ENCODE data around the gene KRTAP5-10.
"Not testable (repeated sequence)": the region's sequence is repeated elsewhere in the genome, so short reads cannot be mapped to it uniquely, and the experiment has no call there.

KRTAP5-10 gene

DNA sequence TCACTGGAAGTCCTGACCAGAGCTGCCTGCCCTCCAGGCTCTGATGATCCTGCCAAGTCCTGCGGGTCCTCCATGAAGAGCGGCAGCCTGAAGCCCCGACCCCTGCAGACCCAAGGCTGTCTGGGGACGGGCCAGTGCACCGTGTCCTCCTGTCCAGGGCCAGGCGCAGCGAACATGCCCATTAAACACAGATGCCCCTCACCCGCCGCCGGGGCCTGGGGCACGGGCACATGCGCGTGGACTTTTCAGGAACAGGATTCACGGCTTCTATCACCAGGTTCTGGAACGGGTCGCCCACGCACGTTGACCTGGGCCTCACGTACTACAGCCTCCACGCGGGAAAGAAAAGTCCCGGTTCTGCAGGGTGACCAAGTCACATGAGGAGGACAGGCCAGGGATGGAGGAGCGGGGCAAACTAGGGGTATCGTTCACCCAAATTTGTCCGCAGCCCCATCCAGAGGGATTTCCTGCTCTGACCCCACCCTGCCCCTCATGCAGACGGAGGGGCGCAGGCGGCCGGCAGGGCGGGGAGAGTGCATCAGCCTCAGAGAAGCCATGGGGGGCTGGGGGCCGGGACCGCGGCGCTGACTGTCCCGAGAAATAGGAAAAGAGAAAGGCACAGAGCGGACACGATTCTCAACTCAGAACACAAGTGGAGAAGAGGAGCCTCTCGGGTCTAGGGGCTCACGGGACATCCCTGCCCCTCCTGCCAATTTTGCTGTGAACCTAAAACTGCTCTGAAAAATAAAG lies 5.9 kb downstream of the KRTAP5-10 start:
- in situ Hi-C loops (cut with MboI; ENCODE audit: low sequenced_read_pairs): not testable (repeated sequence)

DNA sequence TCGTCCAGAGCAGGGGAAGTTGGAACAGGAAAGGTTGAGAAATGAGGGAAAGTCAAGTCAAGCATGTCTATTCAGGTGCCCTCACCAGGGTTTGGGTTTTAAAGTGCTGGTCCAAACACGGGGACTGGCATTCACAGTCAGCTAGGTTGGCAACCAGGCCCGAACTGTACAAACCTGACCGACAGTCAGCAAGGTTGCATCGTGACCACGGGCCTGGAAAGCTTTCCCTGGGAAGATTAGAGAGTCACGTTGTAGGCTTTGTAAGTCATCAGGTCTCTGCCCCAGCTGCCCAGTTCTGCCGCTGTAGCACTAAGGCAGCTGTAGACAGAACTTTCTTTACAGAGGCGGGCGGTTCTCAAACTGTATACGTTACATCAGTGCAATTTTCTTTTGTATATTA lies 7.4 kb downstream of the KRTAP5-10 start:
- in situ Hi-C loops (cut with MboI; ENCODE audit: low sequenced_read_pairs): no loop called here

DNA sequence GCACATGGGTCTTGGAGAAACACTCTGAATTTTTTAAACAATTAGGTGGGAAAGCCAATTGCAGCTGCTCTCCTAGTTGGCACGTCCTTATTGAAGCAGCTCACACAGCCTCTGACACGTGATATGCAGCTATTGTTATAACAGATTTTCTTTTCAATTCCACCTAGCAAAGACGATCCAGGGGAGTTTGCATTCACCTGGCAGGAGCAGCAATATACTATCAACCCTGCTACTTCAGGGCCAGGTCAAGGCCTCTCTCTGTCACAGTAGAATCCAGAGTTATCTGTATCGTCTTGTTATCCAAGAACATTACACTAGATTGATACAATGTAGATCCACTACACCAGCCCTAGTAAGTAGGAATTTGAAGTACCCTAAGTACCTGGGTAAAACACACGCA lies 9.1 kb downstream of the KRTAP5-10 start:
- in situ Hi-C loops (cut with MboI; ENCODE audit: low sequenced_read_pairs): no loop called here

DNA sequence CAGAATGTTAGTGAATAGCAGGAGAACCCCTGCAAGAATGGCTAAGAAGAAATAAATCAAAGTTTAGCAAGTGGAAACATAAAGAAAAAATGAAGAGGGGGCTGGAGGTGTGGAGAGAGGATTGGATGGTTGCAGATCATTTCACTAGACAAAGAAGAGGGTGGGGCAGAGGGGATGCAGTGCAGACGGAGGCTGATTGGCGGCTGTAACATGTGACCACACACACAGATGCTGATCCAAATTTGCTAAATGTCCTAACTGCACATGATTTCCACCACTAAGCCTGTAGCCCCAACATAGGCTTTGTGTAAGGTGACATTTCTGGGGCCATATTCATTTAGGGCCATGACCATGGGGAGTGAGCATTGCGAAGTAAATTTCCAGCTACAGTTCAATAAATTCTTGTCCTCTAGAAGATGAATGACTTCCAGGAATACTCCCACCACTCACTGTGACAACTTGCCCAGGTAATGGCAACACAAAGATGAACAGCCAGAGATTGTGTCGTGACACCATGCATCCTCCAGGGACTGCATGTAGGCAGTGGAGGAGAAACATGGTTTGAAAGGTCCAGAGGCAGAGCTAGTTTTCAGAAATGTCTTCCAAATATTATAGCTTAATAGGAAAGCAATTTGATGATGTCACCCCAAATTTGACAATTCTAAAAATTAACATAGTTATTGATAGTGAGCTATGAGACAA lies 10.5 kb downstream of the KRTAP5-10 start:
- in situ Hi-C loops (cut with MboI; ENCODE audit: low sequenced_read_pairs): no loop called here

DNA sequence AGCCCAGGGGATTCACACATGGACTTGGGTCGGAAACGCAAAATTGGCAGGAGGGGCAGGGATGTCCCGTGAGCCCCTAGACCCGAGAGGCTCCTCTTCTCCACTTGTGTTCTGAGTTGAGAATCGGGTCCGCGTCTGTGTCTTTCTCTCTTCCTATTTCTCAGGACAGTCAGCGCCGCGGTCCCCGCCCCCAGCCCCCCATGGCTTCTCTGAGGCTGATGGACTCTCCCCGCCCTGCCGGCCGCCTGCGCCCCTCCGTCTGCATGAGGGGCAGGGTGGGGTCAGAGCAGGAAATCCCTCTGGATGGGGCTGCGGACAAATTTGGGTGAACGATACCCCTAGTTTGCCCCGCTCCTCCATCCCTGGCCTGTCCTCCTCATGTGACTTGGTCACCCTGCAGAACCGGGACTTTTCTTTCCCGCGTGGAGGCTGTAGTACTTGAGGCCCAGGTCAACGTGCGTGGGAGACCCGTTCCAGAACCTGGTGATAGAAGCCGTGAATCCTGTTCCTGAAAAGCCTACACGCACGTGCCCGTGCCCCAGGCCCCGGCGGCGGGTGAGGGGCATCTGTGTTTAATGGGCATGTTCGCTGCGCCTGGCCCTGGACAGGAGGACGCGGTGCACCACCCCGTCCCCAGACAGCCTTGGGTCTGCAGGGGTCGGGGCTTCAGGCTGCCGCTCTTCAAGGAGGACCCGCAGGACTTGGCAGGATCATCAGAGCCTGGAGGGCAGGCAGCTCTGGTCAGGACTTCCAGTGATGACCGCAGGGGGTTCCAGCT lies 11.5 kb downstream of the KRTAP5-10 start:
- in situ Hi-C loops (cut with MboI; ENCODE audit: low sequenced_read_pairs): not testable (repeated sequence)

DNA sequence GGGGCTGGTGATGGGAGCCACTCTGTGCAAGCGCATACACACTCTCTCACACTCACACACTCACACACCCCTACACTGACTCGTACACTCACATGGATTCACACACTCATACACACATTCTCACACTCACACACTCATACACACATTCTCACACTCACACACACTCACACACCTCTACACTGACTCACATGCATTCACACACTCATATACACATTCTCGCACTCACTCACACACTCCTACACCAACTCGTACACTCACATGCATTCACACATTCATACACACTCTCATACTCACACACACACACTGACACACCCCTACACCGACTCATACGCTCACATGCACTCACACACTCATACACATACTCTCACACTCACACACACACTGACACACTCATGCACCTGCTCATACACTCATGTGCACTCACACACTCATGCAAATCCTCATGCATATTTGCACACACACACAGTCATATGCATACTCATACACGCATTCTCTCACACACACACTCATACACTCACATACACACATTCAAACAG lies 12.2 kb downstream of the KRTAP5-10 start:
- in situ Hi-C loops (cut with MboI; ENCODE audit: low sequenced_read_pairs): no loop called here

DNA sequence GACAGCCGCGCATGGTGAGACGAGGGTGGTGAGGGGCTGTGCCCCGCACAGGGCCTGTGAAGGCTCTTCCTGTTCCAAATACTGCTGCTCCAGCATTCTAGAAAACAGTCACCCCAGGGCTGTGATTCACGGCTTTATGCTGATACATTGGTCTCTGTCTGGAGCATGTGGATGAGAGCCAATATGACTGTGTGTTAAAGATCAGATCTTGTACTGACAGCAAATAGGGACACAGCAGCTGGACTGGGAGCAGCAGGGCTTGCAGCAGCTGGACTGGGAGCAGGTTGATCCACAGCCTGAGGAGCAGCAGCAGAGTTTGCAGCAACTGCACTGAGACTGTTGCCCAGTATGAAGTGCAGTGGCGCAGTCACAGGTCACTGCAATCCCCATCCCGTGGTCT lies 14.2 kb downstream of the KRTAP5-10 start:
- in situ Hi-C loops (cut with MboI; ENCODE audit: low sequenced_read_pairs): not testable (repeated sequence)

DNA sequence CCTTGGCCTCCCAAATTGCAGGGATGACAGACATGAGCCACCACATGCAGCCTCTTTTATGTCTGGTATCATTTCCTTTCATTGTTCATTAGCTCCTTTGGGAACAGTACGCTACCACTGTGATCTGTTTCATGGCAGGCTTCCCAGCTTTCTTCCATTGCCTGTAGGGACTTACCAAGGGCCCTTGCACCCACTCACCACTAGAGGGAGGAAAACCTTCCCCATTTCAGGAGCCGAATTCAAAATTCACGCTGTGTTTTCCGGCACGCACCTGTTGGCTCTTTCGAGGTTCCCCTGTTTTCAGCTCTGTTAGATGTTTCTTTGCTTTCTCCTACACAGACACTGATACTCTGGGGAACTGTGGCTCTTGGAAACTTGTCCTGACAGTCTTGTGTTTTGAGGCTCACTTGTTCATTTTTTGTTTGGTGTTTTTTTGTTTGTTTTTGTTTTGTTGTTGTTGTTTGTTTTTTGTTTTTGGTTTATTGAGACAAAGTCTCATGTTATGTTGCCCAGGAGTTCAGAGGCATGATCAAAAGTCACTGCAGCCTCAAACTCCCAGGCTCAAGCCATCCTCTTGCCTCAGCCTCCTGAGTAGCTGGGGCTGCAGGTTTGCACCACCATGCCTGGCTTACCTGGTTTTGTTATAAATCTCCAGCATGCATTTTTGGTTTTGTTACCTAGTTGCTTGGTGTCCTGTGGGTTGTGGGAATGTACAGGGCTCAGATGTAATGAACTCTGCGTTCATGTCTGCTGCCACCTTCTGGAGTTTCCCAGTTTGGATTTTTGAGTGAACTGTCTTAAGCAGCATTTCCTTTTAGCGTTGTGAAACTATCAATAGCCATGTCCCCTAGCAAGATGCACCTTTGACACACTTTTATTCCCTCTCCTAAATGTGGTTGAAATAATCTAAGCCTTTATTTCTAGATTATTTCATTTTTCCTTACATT lies 15.0 kb downstream of the KRTAP5-10 start:
- in situ Hi-C loops (cut with MboI; ENCODE audit: low sequenced_read_pairs): no loop called here

DNA sequence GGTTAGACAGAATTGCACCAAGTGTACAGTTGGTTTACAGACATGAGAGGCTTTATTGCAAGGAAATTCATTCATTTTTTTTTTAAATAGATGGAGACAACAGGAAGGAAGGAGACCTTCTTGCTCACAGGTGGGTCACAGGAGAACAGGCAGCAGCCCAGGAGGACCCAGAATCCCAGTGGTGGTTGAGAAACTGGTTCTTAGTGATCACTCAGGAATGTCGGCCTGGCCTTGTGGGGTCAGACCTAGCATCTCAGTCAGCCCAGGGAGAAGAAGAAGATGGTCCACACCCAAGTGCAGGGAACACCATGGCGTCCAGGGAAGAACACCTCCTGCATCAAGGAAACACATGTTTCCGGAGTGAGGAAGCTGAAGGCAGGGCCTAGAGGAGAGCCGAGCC lies 16.5 kb downstream of the KRTAP5-10 start:
- in situ Hi-C loops (cut with MboI; ENCODE audit: low sequenced_read_pairs): no loop called here

DNA sequence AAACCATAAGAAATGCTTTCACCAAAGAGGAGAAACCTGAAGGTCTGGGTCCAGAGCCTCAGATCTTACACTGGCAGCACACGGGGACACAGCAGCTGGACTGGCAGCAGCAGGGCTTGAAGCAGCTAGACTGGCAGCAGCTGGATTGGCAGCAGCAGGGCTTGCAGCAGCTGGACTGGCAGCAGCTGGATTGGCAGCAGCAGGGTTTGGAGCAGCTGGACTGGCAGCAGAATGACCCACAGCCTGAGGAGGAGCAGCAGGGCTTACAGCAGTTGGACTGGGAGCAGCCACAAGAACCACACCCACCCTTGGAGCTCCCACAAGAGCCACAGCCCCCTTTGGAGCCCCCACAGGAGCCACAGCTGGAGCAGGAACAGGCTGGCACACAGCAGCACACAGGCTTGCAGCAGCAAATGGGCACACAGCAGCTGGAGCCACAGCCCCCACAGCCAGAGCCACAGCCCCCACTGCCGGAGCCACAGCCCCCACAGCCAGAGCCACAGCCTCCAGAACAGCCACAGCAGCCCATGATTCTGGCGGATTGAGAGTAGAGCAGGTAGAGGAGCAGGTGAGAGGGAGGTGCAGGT lies 17.0 kb downstream of the KRTAP5-10 start, which contains the start of gene KRTAP5-11:
Gene KRTAP5-11, minus strand, starts transcription at position 567 of the 587 bp plus-strand sequence. Its CDS starts 38 bp downstream, at position 529.
- in situ Hi-C loops (cut with MboI; ENCODE audit: low sequenced_read_pairs): no loop called here

DNA sequence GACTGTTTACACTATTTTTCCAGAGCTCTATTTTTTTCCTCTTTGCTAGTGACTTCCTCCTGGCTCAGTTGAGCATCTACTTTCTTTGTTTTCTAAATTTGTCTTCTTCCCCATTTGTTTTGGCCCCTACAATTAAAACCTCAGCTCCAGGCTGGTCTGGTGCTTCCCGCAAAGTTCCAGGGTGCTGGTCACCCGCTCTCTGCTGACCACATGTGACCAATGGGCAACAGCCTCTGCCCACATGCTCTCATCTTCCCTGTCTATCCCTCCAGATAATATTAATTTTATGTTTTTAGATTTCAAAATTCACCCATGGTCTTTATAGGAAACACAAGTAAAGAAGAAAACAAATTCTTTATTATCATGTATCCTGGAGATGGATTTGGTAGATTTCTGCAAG lies 17.6 kb downstream of the KRTAP5-10 start:
- in situ Hi-C loops (cut with MboI; ENCODE audit: low sequenced_read_pairs): not testable (repeated sequence)

DNA sequence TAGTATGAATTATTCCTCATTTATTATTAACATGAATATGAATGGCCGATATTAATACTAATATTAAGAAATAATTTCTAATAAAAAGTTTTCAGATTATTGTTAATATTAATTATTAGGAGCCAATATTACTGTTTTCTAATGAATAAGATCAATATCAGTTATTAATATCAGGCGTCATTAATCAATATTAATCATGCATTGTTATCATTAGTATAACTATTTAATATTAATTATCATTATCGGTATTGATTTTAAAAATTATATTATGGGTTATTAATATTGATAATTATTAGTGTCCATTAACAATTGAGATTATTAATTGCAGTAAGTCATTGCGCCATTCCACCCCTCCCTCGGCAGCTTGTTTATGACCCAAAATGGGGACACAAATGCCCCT lies 20.3 kb downstream of the KRTAP5-10 start:
- in situ Hi-C loops (cut with MboI; ENCODE audit: low sequenced_read_pairs): not testable (repeated sequence)

DNA sequence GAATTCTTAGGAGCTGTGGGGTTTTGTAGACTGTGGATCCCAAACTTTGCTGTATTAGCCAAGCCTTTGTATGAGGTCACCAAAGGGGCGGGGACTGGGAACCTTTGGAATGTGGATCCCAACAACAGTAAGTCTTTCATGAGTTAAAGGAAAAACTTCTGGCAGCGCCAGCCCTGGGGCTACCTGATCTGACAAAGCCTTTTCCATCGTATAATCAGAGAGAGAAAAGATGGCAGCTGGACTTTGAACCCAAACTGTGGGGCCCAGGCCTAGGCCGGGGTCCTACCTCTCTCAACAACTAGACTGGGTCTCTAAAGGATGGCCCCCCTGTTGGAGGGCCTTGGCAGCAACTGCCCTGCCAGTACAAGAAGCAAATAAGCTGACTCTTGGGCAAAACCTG lies 23.0 kb downstream of the KRTAP5-10 start:
- in situ Hi-C loops (cut with MboI; ENCODE audit: low sequenced_read_pairs): not testable (repeated sequence)

DNA sequence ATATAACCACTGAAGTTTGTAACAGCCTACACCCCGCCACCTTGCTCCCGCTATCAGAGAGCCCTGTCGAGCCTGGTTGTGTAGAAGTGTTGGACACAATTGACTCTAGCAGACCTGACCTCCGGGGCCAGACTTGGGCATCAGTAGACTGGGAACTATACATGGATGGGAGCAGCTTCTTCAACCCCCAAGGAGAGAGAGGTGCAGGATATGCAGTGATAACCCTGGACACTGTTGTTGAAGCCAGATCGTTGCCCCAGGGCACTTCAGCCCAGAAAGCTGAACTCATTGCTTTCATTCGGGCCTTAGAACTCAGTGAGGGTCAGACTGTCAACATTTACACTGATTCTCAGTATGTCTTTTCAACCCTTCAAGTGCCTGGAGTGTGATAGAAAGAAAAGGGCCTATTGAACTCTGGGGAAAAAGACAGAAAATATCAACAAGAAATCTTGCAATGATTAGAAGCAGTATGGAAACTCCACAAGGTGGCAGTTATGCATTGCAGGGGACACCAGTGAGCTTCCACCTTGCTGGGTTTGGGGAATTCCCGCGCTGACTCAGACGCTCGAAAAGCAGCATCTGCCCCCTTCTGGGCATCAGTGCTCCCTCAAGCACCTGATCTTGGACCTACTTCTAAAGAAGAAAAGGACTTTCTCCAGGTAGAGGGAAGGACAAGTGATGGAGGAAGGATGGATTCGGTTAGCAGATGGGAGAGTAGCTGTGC lies 23.6 kb downstream of the KRTAP5-10 start:
- in situ Hi-C loops (cut with MboI; ENCODE audit: low sequenced_read_pairs): not testable (repeated sequence)

DNA sequence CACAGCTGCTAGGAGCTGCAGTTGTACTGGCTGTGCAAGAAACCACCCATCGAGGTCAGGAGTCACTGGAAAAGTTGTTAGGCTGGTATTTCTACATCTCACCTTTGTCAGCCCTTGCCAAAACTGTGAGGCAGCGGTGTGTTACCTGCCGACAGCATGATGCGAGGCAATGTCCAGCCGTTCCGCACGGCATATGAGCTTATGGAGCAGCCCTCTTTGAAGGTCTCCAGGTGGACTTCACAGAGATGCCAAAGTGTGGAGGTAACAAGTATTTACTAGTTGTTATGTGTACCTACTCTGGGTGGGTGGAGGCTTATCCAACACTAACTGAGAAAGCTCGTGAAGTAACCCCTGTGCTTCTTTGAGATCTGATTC lies 24.2 kb downstream of the KRTAP5-10 start:
- in situ Hi-C loops (cut with MboI; ENCODE audit: low sequenced_read_pairs): not testable (repeated sequence)

DNA sequence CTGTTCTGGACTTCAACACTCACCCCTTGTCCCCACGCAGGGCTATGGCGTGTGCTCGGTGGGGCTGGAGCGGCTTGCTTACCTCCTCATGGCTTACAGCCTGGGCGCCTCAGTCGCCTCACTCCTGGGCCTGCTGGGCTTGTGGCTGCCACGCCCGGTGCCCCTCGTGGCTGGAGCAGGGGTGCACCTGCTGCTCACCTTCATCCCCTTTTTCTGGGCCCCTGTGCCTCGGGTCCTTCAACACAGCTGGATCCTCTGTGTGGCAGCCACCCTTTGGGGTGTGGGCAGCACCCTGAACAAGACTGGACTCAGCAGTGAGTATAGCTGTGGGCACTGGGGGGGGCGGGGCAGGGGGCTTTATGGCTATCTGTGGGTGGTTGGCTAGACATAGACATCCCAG lies 37.9 kb downstream of the KRTAP5-10 start:
- in situ Hi-C loops (cut with MboI; ENCODE audit: low sequenced_read_pairs): not testable (repeated sequence)

DNA sequence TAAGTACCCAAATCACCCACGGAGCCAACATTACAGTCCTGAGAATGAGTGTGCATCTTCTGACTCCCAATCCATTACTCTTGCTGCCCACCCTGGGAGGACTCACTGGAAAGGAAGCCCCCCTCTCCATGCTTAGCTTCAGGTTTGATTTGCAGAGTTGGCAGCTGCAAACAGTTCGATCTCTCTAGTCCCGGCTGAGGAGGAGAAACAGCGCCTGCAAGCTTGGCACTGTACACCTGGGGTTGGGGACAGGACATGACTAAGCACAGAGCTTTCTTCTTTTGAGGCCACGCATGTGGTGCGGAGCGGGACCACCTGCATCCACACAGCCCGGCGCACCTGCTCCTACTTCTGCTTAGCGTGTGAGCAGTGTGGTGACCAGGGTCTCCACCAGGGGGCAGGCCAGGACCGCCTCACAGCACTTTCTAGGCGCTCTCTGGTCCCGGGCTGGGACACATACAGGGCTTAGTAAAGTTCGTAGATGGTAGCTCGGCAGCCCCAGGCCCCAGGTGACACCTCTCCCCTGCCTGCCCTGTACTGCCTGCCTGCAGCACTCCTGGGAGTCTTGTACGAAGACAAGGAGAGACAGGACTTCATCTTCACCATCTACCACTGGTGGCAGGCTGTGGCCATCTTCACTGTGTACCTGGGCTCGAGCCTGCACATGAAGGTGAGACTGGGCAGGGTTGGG lies 39.6 kb downstream of the KRTAP5-10 start:
- in situ Hi-C loops (cut with MboI; ENCODE audit: low sequenced_read_pairs): not testable (repeated sequence)

DNA sequence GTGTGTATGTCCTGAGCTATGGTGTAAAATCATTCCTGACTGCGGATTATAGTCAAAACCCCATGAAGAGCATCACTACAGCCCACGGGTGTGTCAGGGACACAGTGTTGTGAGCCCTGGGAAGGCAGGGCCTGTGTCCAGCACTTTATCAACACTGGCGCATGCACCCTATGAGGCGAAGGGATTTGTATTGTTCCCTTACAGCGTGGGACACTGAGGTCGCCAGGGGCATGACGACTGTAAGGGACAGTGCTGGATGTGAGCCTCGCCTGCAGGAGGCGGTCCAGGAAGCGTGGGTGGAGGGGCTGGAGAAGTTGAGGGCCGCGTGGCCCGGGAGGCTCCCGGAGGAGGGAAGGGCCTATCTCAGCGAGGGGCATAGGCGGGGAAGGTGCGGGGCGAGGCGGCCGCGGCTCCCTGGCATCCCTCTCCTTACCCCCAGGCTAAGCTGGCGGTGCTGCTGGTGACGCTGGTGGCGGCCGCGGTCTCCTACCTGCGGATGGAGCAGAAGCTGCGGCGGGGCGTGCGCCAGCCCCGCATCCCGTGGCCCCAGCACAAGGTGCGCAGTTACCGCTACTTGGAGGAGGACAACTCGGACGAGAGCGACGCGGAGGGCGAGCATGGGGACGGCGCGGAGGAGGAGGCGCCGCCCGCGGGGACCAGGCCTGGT lies 41.6 kb downstream of the KRTAP5-10 start:
- in situ Hi-C loops (cut with MboI; ENCODE audit: low sequenced_read_pairs): not testable (repeated sequence)

Measured in HL-60/S4 treated with phorbol 12-myristate 13-acetate at 8.2 ng/mL for 4 days and 3 days (cell line).